ENCODE results near the gene NTRK1. TPM values are rescaled to one million over a fixed set of nuclear protein-coding genes. Genes with fewer than 3 reads are reported as not detected.

The NTRK1 gene
- total and polyA plus RNA-seq, 2 of the 13 experiments (the other 11 are each of a cell fraction or from before 2014, with no cell fraction given): not detected

GRCh38 chr1:156927215-156928042, 66.8 kb downstream of the NTRK1 start (continued):
- TF ChIP-seq, protein P1, sequence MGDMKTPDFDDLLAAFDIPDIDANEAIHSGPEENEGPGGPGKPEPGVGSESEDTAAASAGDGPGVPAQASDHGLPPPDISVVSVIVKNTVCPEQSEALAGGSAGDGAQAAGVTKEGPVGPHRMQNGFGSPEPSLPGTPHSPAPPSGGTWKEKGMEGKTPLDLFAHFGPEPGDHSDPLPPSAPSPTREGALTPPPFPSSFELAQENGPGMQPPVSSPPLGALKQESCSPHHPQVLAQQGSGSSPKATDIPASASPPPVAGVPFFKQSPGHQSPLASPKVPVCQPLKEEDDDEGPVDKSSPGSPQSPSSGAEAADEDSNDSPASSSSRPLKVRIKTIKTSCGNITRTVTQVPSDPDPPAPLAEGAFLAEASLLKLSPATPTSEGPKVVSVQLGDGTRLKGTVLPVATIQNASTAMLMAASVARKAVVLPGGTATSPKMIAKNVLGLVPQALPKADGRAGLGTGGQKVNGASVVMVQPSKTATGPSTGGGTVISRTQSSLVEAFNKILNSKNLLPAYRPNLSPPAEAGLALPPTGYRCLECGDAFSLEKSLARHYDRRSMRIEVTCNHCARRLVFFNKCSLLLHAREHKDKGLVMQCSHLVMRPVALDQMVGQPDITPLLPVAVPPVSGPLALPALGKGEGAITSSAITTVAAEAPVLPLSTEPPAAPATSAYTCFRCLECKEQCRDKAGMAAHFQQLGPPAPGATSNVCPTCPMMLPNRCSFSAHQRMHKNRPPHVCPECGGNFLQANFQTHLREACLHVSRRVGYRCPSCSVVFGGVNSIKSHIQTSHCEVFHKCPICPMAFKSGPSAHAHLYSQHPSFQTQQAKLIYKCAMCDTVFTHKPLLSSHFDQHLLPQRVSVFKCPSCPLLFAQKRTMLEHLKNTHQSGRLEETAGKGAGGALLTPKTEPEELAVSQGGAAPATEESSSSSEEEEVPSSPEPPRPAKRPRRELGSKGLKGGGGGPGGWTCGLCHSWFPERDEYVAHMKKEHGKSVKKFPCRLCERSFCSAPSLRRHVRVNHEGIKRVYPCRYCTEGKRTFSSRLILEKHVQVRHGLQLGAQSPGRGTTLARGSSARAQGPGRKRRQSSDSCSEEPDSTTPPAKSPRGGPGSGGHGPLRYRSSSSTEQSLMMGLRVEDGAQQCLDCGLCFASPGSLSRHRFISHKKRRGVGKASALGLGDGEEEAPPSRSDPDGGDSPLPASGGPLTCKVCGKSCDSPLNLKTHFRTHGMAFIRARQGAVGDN (CRISPR knock-in tag; IDR thresholded peaks at IDR 0.05): peak; percentile 62
- TF ChIP-seq TP53 (CRISPR knock-in tag; conservative IDR thresholded peaks at IDR 0.05) (no peak), ZNF350 (CRISPR knock-in tag; IDR thresholded peaks at IDR 0.05; ENCODE audit: borderline replicate concordance, low read depth) (peak; percentile 51; the same call in 1 of the 2 replicates), DNMT1 (CRISPR knock-in tag; IDR thresholded peaks at IDR 0.05) (0 out of 2 replicates have a peak, but pooled peaks have one; percentile 31), PTBP1 (IDR thresholded peaks at IDR 0.05; ENCODE audit: low read depth, low read length, poor library complexity, severe bottlenecking) (no peak), SMAD9 (CRISPR knock-in tag; IDR thresholded peaks at IDR 0.05) (no peak), ZNF335 (CRISPR knock-in tag; IDR thresholded peaks at IDR 0.05) (no peak), ZNF20 (CRISPR knock-in tag; IDR thresholded peaks at IDR 0.05) (no peak), EED (CRISPR knock-in tag; IDR thresholded peaks at IDR 0.05) (0 out of 2 replicates have a peak, but pooled peaks have one; percentile 45), SPEN (CRISPR knock-in tag; IDR thresholded peaks at IDR 0.05; ENCODE audit: low read depth) (0 out of 2 replicates have a peak, but pooled peaks have one; percentile 39), ADNP (CRISPR knock-in tag; IDR thresholded peaks at IDR 0.05) (no peak)
- TF ChIP-seq, protein P2, sequence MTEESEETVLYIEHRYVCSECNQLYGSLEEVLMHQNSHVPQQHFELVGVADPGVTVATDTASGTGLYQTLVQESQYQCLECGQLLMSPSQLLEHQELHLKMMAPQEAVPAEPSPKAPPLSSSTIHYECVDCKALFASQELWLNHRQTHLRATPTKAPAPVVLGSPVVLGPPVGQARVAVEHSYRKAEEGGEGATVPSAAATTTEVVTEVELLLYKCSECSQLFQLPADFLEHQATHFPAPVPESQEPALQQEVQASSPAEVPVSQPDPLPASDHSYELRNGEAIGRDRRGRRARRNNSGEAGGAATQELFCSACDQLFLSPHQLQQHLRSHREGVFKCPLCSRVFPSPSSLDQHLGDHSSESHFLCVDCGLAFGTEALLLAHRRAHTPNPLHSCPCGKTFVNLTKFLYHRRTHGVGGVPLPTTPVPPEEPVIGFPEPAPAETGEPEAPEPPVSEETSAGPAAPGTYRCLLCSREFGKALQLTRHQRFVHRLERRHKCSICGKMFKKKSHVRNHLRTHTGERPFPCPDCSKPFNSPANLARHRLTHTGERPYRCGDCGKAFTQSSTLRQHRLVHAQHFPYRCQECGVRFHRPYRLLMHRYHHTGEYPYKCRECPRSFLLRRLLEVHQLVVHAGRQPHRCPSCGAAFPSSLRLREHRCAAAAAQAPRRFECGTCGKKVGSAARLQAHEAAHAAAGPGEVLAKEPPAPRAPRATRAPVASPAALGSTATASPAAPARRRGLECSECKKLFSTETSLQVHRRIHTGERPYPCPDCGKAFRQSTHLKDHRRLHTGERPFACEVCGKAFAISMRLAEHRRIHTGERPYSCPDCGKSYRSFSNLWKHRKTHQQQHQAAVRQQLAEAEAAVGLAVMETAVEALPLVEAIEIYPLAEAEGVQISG (CRISPR knock-in tag; IDR thresholded peaks at IDR 0.05): 0 out of 2 replicates have a peak, but pooled peaks have one; percentile 17
- TF ChIP-seq, protein P3, sequence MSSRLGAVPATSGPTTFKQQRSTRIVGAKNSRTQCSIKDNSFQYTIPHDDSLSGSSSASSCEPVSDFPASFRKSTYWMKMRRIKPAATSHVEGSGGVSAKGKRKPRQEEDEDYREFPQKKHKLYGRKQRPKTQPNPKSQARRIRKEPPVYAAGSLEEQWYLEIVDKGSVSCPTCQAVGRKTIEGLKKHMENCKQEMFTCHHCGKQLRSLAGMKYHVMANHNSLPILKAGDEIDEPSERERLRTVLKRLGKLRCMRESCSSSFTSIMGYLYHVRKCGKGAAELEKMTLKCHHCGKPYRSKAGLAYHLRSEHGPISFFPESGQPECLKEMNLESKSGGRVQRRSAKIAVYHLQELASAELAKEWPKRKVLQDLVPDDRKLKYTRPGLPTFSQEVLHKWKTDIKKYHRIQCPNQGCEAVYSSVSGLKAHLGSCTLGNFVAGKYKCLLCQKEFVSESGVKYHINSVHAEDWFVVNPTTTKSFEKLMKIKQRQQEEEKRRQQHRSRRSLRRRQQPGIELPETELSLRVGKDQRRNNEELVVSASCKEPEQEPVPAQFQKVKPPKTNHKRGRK (CRISPR knock-in tag; IDR thresholded peaks at IDR 0.05): peak; percentile 87; the same call in 1 of the 2 replicates
- TF ChIP-seq, protein P4, sequence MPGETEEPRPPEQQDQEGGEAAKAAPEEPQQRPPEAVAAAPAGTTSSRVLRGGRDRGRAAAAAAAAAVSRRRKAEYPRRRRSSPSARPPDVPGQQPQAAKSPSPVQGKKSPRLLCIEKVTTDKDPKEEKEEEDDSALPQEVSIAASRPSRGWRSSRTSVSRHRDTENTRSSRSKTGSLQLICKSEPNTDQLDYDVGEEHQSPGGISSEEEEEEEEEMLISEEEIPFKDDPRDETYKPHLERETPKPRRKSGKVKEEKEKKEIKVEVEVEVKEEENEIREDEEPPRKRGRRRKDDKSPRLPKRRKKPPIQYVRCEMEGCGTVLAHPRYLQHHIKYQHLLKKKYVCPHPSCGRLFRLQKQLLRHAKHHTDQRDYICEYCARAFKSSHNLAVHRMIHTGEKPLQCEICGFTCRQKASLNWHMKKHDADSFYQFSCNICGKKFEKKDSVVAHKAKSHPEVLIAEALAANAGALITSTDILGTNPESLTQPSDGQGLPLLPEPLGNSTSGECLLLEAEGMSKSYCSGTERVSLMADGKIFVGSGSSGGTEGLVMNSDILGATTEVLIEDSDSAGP (CRISPR knock-in tag; IDR thresholded peaks at IDR 0.05; ENCODE audit: borderline replicate concordance): peak; percentile 37; the same call in 1 of the 2 replicates

Measured in HepG2 (cell line).